Spinal cord (tissue), 10 donors: ENCODE results near the gene TMC1. TPM values are rescaled to one million over a fixed set of nuclear protein-coding genes. Genes with fewer than 3 reads are reported as not detected.
"Not testable (repeated sequence)": the region's sequence is repeated elsewhere in the genome, so short reads cannot be mapped to it uniquely, and the experiment has no call there.

Experiments
- DNase-seq, 6 donors: peaks; one replicate each; pipeline versions ENCODE4 v3.0.0 to v3.0.0-alpha.2; 2013 to 2015; ENCODE audit warnings: low spot score in 6 of 6, low read depth in 4 of 6
- H3K27ac ChIP-seq: one replicate; pipeline ENCODE4 v1.5.1; 2013; ENCODE audit warnings: low read depth, low read length, control low read depth
- H3K27me3 ChIP-seq: one replicate; pipeline ENCODE4 v1.6.1; 2013; ENCODE audit warnings: low read length; ENCODE audit not compliant: control insufficient read depth, insufficient read depth
- H3K36me3 ChIP-seq: one replicate; pipeline ENCODE4 v1.6.1; 2013; ENCODE audit warnings: low read length; ENCODE audit not compliant: control insufficient read depth, insufficient read depth
- H3K4me1 ChIP-seq: one replicate; pipeline ENCODE4 v1.6.1; 2013; ENCODE audit warnings: low read length; ENCODE audit not compliant: control insufficient read depth, insufficient read depth
- H3K4me3 ChIP-seq: one replicate; pipeline ENCODE4 v1.5.1; 2013; ENCODE audit warnings: low read depth, low read length, control low read depth
- H3K9me3 ChIP-seq: one replicate; pipeline ENCODE4 v1.6.1; 2013; ENCODE audit warnings: low read length; ENCODE audit not compliant: control insufficient read depth, insufficient read depth
- WGBS: methylation state at CpG from one replicate; pipeline ENCODE4 v1.1.5; 2013; ENCODE audit warnings: missing lambda C conversion rate; ENCODE audit not compliant: insufficient coverage; 5-methylcytosine and 5-hydroxymethylcytosine counted together
- polyA plus RNA-seq, 2 donors: library from polyadenylated mRNA; unstranded; fragments of 120-200 nt; gene quantifications; one replicate each; pipeline ENCODE4 v1.2.1, GENCODE V29; 2013; ENCODE audit not compliant: insufficient read length in 2 of 2
- total RNA-seq, 2 donors: library from RNA; depleted of rRNA in 1 of 2; stranded (reverse); fragments of 120-200 nt in 1 of 2; fragments of >200 nt in 1 of 2; gene quantifications; one replicate each; pipeline versions ENCODE4 v1.2.3 to v1.2.4, GENCODE V29; 2013 to 2014
- donor health status: healthy.

The TMC1 gene
- total and polyA plus RNA-seq, 4 donors, result 0.39 to 2.0 (median 1.1) TPM

DNA sequence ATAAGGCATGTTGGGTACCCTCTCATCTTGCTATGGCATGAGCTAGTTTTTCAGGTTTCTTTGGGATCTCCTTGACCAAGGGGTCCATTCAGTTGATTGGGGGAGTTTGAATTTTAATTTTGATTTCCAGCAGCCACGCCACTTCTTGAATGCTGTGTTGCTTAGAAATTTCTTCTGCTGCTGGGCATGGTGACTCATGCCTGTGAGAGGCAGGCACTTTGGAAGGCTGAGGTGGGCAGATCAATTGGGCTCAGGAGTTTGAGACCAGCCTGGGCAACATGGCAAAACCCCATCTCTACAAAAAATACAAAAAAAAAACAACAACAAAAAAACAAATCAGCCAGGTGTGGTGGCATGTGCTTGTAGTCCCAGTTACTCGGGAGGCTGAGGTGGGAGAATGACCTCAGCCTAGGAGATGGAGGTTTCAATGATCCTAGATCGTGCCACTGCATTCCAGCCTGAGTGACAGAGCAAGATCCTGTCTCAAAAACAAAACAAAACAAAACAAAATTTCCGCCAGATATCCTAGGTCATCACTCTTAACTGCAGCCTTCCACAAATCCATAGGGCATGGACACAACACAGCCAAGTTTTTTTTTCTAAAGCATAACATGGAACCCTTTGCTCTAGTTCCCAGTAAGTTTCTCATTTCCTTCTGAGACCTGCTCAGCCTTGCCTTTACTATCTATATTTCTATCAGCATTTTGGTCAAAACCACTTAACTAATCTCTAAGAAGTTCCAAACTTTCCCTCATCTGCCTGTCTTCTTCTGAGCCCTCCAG, 17.7 kb downstream of the TMC1 start:
- no peaks in the 10 kb centered on the region for H3K27me3 ChIP-seq
- H3K4me1 ChIP-seq, result no peaks in the 10 kb centered on the region
- H3K36me3 ChIP-seq, result no peaks in the 10 kb centered on the region
- DNase-seq, result no peak
- peaks cover 2% of the 10 kb centered on the region for H3K9me3 ChIP-seq
- H3K4me3 ChIP-seq, result no peak overlapping the region
- no peak overlapping the region for H3K27ac ChIP-seq
- WGBS, result 97% methylated on average over 3 of the region's 4 CpGs

DNA sequence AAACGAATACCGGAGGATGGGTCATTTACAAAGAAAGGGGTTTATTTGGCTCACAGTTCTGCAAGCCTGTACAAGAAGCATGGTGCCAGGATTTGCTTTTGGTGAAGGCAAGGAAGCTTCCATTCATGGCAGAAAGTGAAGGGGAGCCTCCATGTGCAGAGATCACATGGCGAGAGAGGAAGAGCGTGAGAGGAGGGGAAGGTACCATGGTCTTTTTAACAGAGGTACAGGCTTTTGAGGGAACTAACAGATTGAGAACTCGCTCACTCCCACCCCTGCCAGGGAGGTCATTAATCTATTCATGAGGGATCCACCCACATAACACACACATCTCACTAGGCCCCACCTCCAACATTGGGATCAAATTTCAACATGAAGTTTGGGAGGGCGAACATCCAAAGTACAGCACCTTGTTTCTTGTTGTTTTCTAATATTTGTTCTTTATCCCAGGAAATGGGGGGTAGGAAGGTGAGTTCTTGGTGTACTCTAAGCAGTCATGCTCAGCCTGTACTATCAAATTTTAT, 18.5 kb downstream of the TMC1 start:
- no peak overlapping the region for H3K4me3 ChIP-seq
- no peaks in the 10 kb centered on the region for H3K36me3 ChIP-seq
- DNase-seq, result no peak
- H3K27me3 ChIP-seq, result no peaks in the 10 kb centered on the region
- WGBS, result 90% methylated on average over 2 of the region's 6 CpGs
- H3K9me3 ChIP-seq, result peaks cover 2% of the 10 kb centered on the region
- H3K27ac ChIP-seq, result no peak overlapping the region
- H3K4me1 ChIP-seq, result no peaks in the 10 kb centered on the region

DNA sequence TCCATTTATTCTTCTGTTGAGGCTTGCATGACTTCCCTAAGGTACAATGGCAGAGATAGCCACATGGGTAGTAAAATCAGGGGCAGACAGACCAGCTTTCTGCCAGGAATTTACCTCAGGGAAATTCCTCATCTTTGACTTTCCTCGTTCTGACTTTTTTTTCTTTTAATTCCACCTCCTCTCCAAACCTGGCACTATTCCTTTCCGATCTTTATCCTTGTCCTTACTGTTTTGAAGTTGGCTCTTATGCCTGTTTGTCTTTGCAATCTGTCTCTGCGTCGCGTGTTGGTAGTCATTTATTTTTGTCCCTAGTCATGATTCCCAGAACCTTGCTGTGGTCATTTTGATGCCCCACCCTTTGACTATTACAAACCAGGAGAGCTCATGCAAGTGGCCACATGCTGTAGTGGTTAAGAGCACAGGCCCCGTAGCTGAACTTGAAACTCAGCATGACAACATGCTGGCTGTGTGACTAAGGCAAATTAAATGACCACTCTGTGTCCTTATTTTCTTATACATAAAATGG, 19.0 kb downstream of the TMC1 start:
- peaks cover 2% of the 10 kb centered on the region for H3K9me3 ChIP-seq
- H3K4me1 ChIP-seq, result no peaks in the 10 kb centered on the region
- H3K27me3 ChIP-seq, result no peaks in the 10 kb centered on the region
- DNase-seq, result no peak
- H3K4me3 ChIP-seq, result no peak overlapping the region
- H3K36me3 ChIP-seq, result no peaks in the 10 kb centered on the region
- no peak overlapping the region for H3K27ac ChIP-seq
- WGBS, result 57% methylated on average over 1 of the region's 6 CpGs

DNA sequence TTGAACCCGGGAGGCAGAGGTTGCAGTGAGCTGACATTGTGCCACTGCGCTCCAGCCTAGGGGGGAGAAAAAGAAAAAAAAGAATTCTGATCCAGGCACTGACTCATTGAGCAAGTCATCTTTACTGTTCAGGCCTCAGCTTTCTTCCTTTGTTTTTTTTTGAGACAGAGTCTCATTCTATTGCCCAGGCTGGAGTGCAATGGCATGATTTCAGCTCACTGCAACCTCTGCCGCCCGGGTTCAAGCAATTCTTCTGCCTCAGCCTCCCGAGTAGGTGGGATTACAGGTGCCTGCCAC, 21.1 kb downstream of the TMC1 start:
- not testable (repeated sequence) for H3K27ac ChIP-seq, H3K36me3 ChIP-seq, H3K9me3 ChIP-seq, H3K4me3 ChIP-seq, H3K27me3 ChIP-seq, DNase-seq, H3K4me1 ChIP-seq
- WGBS, result 100% methylated on average over 2 of the region's 5 CpGs

DNA sequence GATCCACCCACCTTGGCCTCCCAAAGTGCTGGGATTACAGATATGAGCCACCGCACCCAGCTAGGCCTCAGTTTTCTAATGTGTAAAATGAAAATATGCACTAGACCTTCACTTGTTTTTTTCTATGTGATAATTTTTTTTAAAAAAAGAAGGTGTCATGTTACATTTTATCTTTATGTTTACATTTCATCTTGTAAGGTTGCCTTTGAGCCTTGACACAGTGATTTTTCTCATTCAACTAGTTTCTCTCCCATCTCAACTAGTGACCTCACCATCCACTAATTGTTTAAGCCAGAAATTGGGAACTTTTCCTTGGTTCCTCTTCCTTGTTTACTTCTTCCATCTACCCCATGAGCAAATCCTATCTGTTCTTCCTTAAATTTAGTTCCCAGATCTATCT, 21.5 kb downstream of the TMC1 start:
- Histone ChIP-seq H3K9me3 (no peaks in the 10 kb centered on the region), H3K4me1 (no peaks in the 10 kb centered on the region), H3K27ac (no peak overlapping the region), H3K36me3 (no peaks in the 10 kb centered on the region), H3K4me3 (no peak overlapping the region), H3K27me3 (no peaks in the 10 kb centered on the region)
- DNase-seq, result no peak
- no CpG with 5 or more reads among the region's 1 CpG for WGBS

DNA sequence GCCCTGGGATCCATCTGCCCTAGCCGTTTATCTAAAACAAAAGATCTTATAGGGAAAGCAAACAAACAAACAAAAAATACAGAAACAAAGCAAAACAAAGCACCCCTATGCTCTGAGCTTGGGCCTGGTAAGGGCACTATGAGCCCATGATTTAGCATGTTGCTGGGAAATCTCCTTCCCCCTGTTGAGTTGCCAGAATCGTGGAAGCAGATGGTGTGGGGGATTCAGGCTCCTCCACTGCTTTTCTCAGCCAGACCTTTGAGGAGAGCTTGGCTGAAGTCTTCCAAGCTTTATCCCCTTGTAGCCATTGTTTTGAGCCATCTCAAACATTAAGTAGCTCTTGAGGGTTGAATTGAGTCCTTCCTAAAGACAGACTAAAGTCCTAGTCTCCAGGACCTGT, 29.9 kb downstream of the TMC1 start:
- H3K27ac ChIP-seq, result no peak overlapping the region
- no peaks in the 10 kb centered on the region for H3K4me1 ChIP-seq
- no peaks in the 10 kb centered on the region for H3K36me3 ChIP-seq
- no peaks in the 10 kb centered on the region for H3K27me3 ChIP-seq
- H3K9me3 ChIP-seq, result no peaks in the 10 kb centered on the region
- 40% methylated on average over 1 of the region's 2 CpGs for WGBS
- peak in 1 of 6 donors; percentile 38 for DNase-seq
- no peak overlapping the region for H3K4me3 ChIP-seq

DNA sequence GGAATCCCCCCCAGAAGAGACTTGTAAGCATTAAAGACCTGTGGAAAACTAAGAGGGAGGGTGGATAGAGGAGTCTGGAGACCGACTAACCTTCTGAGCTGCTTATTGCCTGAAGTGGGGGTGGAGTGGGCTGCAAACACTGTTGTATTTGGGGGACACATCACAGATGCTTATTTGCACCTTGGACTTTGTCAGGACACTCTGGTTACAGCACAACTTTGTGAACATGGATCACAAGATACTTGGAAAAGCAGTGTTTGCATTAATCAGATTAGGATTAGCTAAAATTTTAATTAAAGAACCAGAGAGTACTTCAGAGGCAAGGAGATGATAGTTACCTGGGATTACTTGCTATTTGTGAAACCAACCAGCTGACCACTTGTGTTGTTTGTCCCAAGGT, 30.9 kb downstream of the TMC1 start:
- no peak overlapping the region for H3K4me3 ChIP-seq
- H3K9me3 ChIP-seq, result no peaks in the 10 kb centered on the region
- H3K27me3 ChIP-seq, result no peaks in the 10 kb centered on the region
- H3K27ac ChIP-seq, result no peak overlapping the region
- H3K4me1 ChIP-seq, result no peaks in the 10 kb centered on the region
- no peaks in the 10 kb centered on the region for H3K36me3 ChIP-seq
- DNase-seq, result no peak
- WGBS, result 27% methylated on average over 1 of the region's 1 CpG

DNA sequence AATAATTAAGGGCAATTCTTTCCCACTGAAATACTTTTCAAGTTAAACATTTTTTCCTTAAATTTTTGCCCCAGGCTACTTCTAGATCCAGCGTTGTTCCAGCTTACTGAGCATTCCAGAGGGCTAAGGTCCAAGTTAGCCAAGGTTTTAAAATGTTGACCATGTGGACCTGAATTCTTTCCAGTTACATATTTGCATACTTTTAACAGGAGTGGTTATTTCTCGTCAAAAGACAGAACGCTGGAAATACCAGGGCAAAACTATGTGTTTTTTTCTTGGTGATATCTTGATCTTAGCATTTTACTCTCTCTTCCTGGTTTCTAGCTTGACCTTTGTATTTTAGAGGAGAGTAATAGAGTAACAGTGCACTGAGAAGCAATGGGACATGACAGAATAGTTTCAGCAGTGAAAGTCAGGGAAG, 32.8 kb downstream of the TMC1 start:
- H3K27ac ChIP-seq, result no peak overlapping the region
- WGBS, result no CpG with 5 or more reads among the region's 3 CpGs
- H3K36me3 ChIP-seq, result no peaks in the 10 kb centered on the region
- no peaks in the 10 kb centered on the region for H3K9me3 ChIP-seq
- no peak for DNase-seq
- no peak overlapping the region for H3K4me3 ChIP-seq
- no peaks in the 10 kb centered on the region for H3K27me3 ChIP-seq
- no peaks in the 10 kb centered on the region for H3K4me1 ChIP-seq

DNA sequence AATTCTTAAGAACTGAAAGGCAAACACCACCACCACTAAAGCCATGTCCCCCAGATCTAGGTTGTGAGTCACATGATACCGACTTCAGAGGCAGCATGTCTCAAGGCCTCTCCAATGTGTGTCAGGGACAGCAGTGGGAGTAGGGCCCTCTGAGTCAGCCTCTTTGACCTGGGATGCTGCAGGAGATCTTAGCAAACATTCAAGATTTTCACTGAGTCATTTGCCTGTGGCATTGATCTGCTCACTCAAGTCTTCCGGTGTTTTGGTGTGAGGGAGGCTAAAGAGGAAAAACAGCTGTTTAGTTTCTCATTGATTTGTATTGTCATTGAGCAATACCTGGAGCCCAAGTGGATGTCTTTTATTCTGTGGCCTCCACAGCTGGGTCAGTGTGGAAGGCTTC, 36.1 kb downstream of the TMC1 start:
- Histone ChIP-seq H3K4me1 (no peaks in the 10 kb centered on the region), H3K27ac (no peak overlapping the region), H3K4me3 (no peak overlapping the region), H3K9me3 (no peaks in the 10 kb centered on the region), H3K36me3 (no peaks in the 10 kb centered on the region), H3K27me3 (no peaks in the 10 kb centered on the region)
- WGBS, result 88% methylated on average over 2 of the region's 2 CpGs
- DNase-seq, result no peak

DNA sequence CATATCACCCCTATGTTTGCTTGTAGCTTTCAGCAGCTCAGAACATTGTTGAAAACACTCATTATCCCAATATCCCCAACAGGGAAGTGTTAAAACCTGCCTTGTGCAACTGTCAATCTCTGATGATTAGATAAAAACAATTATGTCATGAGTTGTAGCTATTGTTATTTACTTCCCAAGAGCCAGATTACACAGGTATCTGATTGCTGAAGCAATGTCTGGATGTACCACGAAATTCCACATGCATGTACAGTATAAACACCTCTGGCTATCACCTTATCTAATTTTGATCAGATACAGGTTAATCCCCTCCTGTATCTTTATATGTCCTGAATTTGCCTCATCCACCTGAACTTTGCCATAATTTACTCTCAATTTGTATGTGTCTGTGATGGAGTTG, 38.7 kb downstream of the TMC1 start:
- H3K4me3 ChIP-seq, result no peak overlapping the region
- DNase-seq, result no peak
- H3K27ac ChIP-seq, result no peak overlapping the region
- H3K36me3 ChIP-seq, result no peaks in the 10 kb centered on the region
- no peaks in the 10 kb centered on the region for H3K27me3 ChIP-seq
- WGBS, result no CpG with 5 or more reads among the region's 1 CpG
- no peaks in the 10 kb centered on the region for H3K9me3 ChIP-seq
- H3K4me1 ChIP-seq, result no peaks in the 10 kb centered on the region
